DOHH2 (cell line): ENCODE data around the gene F8.

ENCODE experiments used
- CTCF ChIP-seq: fragments of 200-600 bp; sonication (generic); IDR thresholded peaks from one replicate; pipeline ENCODE4 v1.5.1; 2014; ENCODE audit warnings: antibody characterized with exemption, mild to moderate bottlenecking, low read depth, low read length; ENCODE audit not compliant: poor library complexity, severe bottlenecking
- EZH2phosphoT487 ChIP-seq: fragments of 200-600 bp; sonication (generic); IDR thresholded peaks from 2 replicates; pipeline ENCODE4 v1.6.1; 2017; ENCODE audit warnings: borderline replicate concordance, mild to moderate bottlenecking, antibody characterized with exemption, low read length, moderate library complexity, mixed read lengths

- TF ChIP-seq CTCF (no peak), EZH2phosphoT487 (no peak)
These were observed 149.2 kb downstream of the F8 start for GRCh38 chrX:154873329-154873728.
